ENCODE data around the gene PTPRCAP. TPM values are rescaled to one million over a fixed set of nuclear protein-coding genes. Genes with fewer than 3 reads are reported as not detected.

Gene PTPRCAP
- polyA plus RNA-seq, 1 of the 3 experiments (the other 2 are of a cell fraction), result 1.4 TPM

DNA sequence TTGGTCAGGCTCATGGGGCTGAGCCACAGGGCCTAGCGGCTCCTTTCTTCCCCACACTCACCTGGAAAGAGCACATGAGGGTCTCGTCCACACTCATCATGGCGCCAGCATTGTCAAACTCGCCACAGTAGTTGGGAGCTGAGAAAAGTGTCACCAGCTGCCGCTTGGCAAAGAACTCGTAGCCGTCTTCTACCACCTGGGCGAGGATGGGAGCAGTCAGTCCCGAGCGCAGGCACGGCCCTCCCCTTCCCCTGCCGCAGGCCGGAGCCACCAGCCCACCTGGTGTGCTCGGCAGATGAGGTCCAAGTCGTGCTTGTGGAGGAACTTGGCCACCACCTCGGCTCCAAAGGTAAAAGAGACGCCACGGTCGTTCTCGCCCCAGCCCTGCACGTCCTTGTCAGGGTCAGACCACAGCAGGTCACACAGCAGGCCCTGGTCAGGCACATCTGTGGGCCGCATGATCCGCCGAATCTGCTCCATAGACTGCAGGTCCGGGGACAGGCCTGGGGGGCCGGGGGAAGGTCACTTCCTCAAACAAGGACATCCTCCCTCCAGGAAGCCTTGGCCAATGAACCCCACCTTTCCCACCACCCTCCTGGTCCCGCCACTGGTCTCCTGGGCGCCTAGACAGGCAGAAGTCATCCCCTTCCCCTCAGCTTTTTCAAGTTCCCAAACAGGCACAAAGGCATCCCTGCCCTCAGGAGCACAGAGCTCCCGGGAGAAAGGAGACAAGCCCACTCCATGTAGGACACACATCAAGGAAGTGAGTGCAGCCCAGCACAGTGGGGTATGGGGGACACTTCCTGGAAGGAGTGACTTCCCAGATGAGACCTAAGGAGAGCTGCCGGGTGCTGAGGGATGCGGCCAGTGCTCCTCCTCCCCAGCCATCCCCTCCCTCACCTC is 38.6 kb downstream of the PTPRCAP start:
- Histone ChIP-seq H2AFZ (ENCODE audit: low read depth) (no peak overlapping the region), H3K9ac (no peak overlapping the region), H3F3A (replicated peaks; ENCODE audit: insufficient read depth) (peaks cover 5% of the 10 kb centered on the region), H3K4me2 (no peak overlapping the region; the same call in 1 of the 2 replicates), H3K36me3 (replicated peaks in 1 of 2; ENCODE audit: control insufficient read depth in 1 of 2, insufficient read depth in 2 of 2, low read length in 1 of 2) (peaks cover 8 to 22% of the 10 kb centered on the region in 2 experiments), H3K27ac (ENCODE audit: low read depth in 2 of 2, low read length in 1 of 2) (no peak overlapping the region), H3K4me3 (ENCODE audit: low read depth in 2 of 2, low read length in 1 of 2) (no peak overlapping the region), H3K4me1 (ENCODE audit: control insufficient read depth in 1 of 2, insufficient read depth in 2 of 2, low read depth in 1 of 2, low read length in 1 of 2) (peaks cover 9 to 17% of the 10 kb centered on the region in 2 experiments; a peak in 2 of 4 replicates), H4K20me1 (ENCODE audit: insufficient read depth) (peaks cover 14% of the 10 kb centered on the region), H3K27me3 (ENCODE audit: insufficient read depth) (no peaks in the 10 kb centered on the region), H3K9me3 (no peaks in the 10 kb centered on the region), H3K9me2 (no peaks in the 10 kb centered on the region), H3K79me2 (ENCODE audit: insufficient read depth) (peaks cover 25% of the 10 kb centered on the region)
- 92% methylated on average over 25 of the region's 31 CpGs for WGBS (ENCODE audit: low lambda C conversion rate)
- no peak for DNase-seq
- CTCF ChIA-PET, result interaction anchor here (4.1 to 4.9 kb wide), 2 partner anchors 16 to 70 kb away, joined by 29 to 32 read pairs; partner anchors contain the start of gene TMEM134
- no peak for TF ChIP-seq RAD21 (IDR thresholded peaks at IDR 0.05; ENCODE audit: low read length)
- no peak for TF ChIP-seq MEF2A (IDR thresholded peaks at IDR 0.05; ENCODE audit: borderline replicate concordance, low read depth)
- no peak for TF ChIP-seq SMC3 (IDR thresholded peaks at IDR 0.05; ENCODE audit: low read depth, low read length)
- no peak for TF ChIP-seq NFIC (IDR thresholded peaks at IDR 0.05; ENCODE audit: borderline replicate concordance)
- no peak for TF ChIP-seq FOXM1 (IDR thresholded peaks at IDR 0.05; ENCODE audit: low read depth)
- no peak for TF ChIP-seq RCOR1 (IDR thresholded peaks at IDR 0.05; ENCODE audit: low read length)
- TF ChIP-seq CHD2 (IDR thresholded peaks at IDR 0.05; ENCODE audit: low read length, partially characterized antibody), result no peak
- no peak for TF ChIP-seq EZH2phosphoT487 (IDR thresholded peaks at IDR 0.05; ENCODE audit: borderline replicate concordance, low read depth)
- no peak for TF ChIP-seq RFX5 (IDR thresholded peaks at IDR 0.05; ENCODE audit: low read length)
- no peak for TF ChIP-seq FOXJ3 (CRISPR knock-in tag; IDR thresholded peaks at IDR 0.05)
- TF ChIP-seq TEAD4 (IDR thresholded peaks at IDR 0.05; ENCODE audit: borderline replicate concordance, insufficient read depth), result no peak
- no peak for TF ChIP-seq EP300 (IDR thresholded peaks at IDR 0.05; ENCODE audit: borderline replicate concordance in 1 of 2, low read depth in 1 of 2, low read length in 1 of 2)
- TF ChIP-seq, protein P1, sequence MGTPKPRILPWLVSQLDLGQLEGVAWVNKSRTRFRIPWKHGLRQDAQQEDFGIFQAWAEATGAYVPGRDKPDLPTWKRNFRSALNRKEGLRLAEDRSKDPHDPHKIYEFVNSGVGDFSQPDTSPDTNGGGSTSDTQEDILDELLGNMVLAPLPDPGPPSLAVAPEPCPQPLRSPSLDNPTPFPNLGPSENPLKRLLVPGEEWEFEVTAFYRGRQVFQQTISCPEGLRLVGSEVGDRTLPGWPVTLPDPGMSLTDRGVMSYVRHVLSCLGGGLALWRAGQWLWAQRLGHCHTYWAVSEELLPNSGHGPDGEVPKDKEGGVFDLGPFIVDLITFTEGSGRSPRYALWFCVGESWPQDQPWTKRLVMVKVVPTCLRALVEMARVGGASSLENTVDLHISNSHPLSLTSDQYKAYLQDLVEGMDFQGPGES (IDR thresholded peaks at IDR 0.05; ENCODE audit: low read depth, low read length), result no peak
- no peak for TF ChIP-seq TCF12 (IDR thresholded peaks at IDR 0.05)
- TF ChIP-seq, protein P2, sequence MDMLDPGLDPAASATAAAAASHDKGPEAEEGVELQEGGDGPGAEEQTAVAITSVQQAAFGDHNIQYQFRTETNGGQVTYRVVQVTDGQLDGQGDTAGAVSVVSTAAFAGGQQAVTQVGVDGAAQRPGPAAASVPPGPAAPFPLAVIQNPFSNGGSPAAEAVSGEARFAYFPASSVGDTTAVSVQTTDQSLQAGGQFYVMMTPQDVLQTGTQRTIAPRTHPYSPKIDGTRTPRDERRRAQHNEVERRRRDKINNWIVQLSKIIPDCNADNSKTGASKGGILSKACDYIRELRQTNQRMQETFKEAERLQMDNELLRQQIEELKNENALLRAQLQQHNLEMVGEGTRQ (IDR thresholded peaks at IDR 0.05; ENCODE audit: borderline replicate concordance, low read depth, low read length), result no peak
- TF ChIP-seq RXRA (IDR thresholded peaks at IDR 0.05; ENCODE audit: borderline replicate concordance, low read depth), result no peak
- no peak for TF ChIP-seq ELF1 (IDR thresholded peaks at IDR 0.05)
- no peak for TF ChIP-seq GABPA (IDR thresholded peaks at IDR 0.05; ENCODE audit: low read depth)
- TF ChIP-seq, protein P3, sequence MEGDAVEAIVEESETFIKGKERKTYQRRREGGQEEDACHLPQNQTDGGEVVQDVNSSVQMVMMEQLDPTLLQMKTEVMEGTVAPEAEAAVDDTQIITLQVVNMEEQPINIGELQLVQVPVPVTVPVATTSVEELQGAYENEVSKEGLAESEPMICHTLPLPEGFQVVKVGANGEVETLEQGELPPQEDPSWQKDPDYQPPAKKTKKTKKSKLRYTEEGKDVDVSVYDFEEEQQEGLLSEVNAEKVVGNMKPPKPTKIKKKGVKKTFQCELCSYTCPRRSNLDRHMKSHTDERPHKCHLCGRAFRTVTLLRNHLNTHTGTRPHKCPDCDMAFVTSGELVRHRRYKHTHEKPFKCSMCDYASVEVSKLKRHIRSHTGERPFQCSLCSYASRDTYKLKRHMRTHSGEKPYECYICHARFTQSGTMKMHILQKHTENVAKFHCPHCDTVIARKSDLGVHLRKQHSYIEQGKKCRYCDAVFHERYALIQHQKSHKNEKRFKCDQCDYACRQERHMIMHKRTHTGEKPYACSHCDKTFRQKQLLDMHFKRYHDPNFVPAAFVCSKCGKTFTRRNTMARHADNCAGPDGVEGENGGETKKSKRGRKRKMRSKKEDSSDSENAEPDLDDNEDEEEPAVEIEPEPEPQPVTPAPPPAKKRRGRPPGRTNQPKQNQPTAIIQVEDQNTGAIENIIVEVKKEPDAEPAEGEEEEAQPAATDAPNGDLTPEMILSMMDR (IDR thresholded peaks at IDR 0.05), result no peak
- POLR2A ChIA-PET, result interaction anchor here (0.5 kb wide), 1 partner anchor 15 kb away, joined by 7 read pairs; no protein-coding TSS in a partner anchor
